ENCODE results near the gene KREMEN1.
"Not testable (repeated sequence)": the region's sequence is repeated elsewhere in the genome, so short reads cannot be mapped to it uniquely, and the experiment has no call there.

The KREMEN1 gene

GRCh38 chr22:29072979-29073617 is at the start of gene KREMEN1:
Gene KREMEN1, plus strand, starts transcription at chr22:29073035. Its CDS starts 96 bp downstream, at chr22:29073131.
- no peak for DNase-seq (ENCODE audit: low read depth in 2 of 2)

GRCh38 chr22:29023172-29023796 is 49.6 kb upstream of the KREMEN1 start:
- DNase-seq (ENCODE audit: low read depth in 2 of 2): no peak

GRCh38 chr22:29026579-29026978 is 46.3 kb upstream of the KREMEN1 start:
- DNase-seq (ENCODE audit: low read depth in 2 of 2): no peak

- no peak for DNase-seq (ENCODE audit: low read depth in 2 of 2)
Measured at GRCh38 chr22:29028468-29028867, 44.4 kb upstream of the KREMEN1 start.

GRCh38 chr22:29029202-29030000 is 43.4 kb upstream of the KREMEN1 start:
- no peak for DNase-seq (ENCODE audit: low read depth in 2 of 2)

- DNase-seq (ENCODE audit: low read depth in 2 of 2): peak in 1 of 2 experiments; percentile 14
Measured at GRCh38 chr22:29030016-29030617, 42.7 kb upstream of the KREMEN1 start.

- DNase-seq (ENCODE audit: low read depth in 2 of 2): peak; percentile 17 to 26
Measured at GRCh38 chr22:29030618-29031226, 42.1 kb upstream of the KREMEN1 start.

- DNase-seq (ENCODE audit: low read depth in 2 of 2): peak; percentile 64
Measured at GRCh38 chr22:29031227-29032011, 41.4 kb upstream of the KREMEN1 start.

- DNase-seq (ENCODE audit: low read depth in 2 of 2): no peak
Measured at GRCh38 chr22:29032014-29032475, 40.8 kb upstream of the KREMEN1 start.

- DNase-seq (ENCODE audit: low read depth in 2 of 2): no peak
Measured at GRCh38 chr22:29032584-29032983, 40.3 kb upstream of the KREMEN1 start.

- DNase-seq (ENCODE audit: low read depth in 2 of 2): no peak
Measured at GRCh38 chr22:29037340-29037932, 35.4 kb upstream of the KREMEN1 start.

GRCh38 chr22:29039148-29039547 is 33.7 kb upstream of the KREMEN1 start:
- no peak for DNase-seq (ENCODE audit: low read depth in 2 of 2)

GRCh38 chr22:29039684-29040083 is 33.2 kb upstream of the KREMEN1 start:
- not testable (repeated sequence) for DNase-seq (ENCODE audit: low read depth in 2 of 2)

- peak; percentile 71 to 78 for DNase-seq (ENCODE audit: low read depth in 2 of 2)
Measured at GRCh38 chr22:29040385-29041275, 32.2 kb upstream of the KREMEN1 start.

GRCh38 chr22:29041408-29041807 is 31.4 kb upstream of the KREMEN1 start:
- DNase-seq (ENCODE audit: low read depth in 2 of 2): peak in 1 of 2 experiments; percentile 25

GRCh38 chr22:29043906-29044575 is 28.8 kb upstream of the KREMEN1 start:
- DNase-seq (ENCODE audit: low read depth in 2 of 2): peak in 1 of 2 experiments; percentile 40

- peak in 1 of 2 experiments; percentile 37 for DNase-seq (ENCODE audit: low read depth in 2 of 2)
Measured at GRCh38 chr22:29044657-29045176, 28.1 kb upstream of the KREMEN1 start.

- no peak for DNase-seq (ENCODE audit: low read depth in 2 of 2)
Measured at GRCh38 chr22:29048822-29049654, 23.8 kb upstream of the KREMEN1 start.
